Fibroblast of skin of abdomen (primary cell): ENCODE measurements around the gene RAB1A.

Source experiments
- DNase-seq: peaks from one replicate; pipeline ENCODE4 v3.0.0-alpha.2; 2013

Gene RAB1A

DNA sequence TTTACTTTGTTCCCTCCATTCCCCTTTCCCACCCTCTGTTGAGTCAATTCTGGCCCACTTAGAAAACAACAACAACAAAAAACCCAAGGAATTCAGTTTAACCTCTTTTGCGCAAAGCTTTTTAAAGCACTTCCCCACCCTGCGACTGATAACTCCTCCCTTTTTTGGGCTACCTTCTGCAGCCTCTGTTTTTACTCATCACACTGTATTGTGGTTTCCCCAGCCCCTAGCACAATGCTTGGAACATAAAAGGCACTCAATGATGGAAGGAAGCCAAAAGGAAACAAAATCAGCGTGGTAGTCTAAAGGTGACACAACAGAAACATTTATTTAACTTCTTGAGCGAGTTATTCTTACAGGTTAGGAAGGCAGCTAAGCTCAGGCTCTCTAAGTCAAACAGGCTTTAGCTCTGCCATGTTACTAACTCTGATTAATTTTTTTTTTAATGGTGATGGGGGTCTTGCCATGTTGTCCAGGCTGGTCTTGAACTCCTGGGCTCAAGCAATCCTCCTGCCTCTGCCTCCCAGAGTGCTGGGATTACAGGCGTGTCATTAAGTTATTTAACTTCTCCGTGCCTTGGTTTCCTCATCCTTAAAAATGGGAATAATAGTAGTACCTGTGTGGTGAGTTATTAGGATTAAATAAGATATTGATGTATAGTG, 72.4 kb downstream of the RAB1A start:
- peak; percentile 47 for DNase-seq

DNA sequence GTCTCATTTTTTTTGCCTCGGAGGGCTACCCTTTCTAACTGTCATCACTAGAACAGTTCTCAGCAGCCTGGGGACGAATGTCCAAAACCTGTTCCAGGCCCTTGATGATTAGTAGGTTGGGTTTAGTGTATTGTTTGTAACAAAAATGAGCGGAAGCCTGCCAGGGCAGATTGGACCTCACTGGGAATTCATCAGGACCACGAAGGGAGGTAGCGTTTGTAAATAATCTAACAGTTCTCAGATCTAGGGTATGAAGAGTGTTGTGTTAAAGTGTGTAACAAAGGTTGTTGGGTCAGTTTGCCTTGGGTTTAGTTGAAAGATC, 72.9 kb downstream of the RAB1A start:
- no peak for DNase-seq

DNA sequence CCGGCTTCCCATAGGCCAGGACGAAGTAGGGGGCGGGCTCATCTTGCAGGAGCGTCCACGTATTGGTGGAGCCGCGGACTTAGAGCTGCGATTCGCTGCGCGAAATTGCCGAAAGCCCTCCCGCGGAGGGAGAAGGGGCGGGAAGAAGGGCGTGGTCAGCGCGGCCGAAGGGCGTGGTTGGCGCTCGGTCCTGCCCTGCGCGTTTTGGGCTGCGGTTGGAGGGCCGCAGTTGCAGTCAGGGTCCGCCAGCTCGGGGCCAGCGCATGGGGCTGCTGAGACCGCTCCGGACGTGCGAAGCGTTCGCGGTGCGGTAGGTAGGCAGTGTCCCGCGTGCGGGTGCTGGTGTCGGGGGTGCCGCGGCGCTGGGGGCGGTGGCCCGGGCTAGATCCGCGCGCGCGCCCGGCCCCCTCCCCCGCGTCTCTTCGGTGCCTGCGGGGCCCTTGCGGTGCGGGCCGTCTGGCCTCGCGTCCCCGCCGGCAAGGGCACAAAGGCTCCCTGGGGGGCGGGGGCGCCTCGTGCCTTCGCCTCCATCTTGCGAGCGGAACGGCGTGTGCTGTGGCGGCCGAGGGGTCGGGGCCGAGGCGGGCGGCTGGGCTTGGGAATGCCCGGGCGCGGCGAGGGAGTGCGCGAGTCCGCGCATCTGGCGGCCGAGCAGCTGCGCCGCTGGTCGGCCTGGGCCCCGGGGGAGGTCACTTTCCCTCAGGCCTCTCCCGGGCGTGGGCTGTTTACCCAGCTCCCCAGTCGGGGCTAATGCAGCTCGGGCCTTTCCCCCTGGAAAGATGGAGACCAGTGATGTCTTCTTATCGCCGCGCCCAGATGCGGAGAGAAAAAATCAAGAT, 73.5 kb downstream of the RAB1A start, which contains the start of gene CEP68:
TSS of gene CEP68 (plus strand) at position 202 of the 839 bp plus-strand sequence. CDS start 13,029 bp downstream, outside the sequence.
- DNase-seq = peak; percentile 96

DNA sequence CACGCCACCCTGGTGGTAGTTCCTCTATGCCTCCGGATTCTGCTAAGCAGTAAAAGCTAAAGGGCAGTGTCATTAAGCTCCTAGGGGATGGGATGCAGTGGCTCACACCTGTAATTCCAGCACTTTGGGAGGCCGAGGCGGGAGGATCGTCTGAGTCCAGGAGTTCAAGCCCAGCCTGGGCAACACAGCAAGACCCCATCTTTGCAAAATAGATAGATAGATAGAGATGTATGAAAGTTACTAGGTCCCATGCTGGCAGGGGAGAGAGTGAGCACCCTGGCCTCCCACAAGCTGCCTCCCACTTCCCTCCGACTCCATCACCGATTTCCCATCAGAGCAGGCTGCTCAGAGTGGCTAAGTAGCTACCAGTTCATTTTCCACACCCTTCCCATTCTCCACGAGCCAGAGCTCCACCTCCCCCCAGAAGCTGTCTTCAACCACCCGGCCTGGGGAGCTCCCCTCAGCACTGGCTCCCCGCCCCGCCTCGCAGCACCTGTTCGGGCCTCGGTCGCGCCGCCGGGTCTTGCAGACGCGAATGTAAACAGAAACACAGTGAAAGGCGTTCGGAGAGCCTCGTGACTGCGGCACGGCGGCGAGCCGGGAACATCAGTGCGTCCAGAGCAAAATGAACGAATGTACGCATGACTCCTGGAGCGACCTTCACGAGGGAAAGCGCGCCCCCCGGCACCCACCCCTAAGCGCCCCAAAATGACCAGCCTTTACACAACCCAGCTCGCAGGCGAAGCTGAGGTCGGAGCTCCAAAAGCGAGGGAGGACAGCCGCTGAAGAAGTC, 74.3 kb downstream of the RAB1A start:
- peak; percentile 25 for DNase-seq

DNA sequence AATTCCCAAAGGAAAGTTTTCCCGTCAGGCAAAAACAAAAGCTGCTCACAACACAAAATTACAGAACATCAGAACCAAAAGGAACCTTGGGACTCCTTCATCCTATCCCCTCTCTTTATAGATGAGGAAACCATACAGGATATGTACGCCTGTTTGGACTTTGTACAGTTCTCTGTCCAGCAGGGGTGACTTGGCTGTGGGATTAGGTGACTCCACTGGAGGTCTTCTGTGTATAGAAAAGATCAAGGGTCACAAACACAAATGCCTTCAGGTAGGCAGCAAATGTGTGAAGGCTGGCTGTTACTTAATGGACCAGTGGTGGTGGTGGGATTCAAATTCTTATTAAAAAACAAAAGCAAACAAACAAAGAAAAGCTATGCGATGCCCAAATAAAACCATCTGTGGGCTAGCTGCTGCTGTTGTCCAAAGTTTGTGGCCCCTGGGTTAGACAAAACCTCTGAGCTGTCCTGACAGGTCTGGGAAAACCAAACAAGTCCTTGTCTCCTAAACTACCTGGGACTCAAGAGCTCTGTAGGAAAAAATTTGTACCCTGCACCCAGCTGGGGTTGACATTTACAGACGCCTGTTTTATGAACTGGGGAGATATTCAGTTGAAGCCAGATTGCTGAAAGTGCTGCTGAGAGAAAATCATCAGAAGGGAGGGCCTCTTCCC, 75.0 kb downstream of the RAB1A start:
- no peak for DNase-seq

DNA sequence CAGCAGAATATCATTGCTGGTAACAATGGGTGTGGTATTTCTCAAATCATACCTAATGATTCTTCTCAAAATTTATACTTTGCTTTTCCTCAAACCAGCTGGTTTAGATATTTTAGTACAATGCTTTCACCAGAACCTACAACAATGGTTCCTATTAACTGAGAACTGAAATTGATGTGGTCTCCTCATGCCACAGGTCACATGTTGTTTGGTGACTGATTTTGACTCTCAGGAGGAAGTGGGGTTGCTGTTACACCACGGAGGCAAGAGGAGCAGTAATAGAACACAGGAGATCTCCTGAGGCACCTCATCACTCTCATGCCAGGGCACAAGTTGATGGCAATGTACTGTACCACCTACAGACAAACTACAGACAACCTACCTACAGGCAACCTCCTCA, 76.7 kb downstream of the RAB1A start:
- DNase-seq = no peak

DNA sequence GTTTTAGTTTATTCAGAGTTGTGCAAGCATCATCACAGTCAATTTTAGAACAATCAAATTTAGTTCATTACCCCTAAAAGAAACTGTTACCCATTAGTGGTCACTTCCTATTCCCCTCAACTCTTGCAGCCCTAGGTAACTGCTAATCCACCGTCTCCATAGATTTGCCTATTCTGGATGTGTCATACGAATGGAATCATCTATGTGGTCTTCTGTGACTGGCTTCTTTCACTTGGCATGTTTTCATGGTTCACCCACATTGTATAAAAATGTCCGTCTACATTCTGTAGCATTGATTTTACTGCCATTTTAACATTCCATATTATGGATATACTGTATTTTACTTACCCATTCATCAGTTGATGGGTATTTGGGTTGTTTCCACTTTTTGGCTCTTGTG, 79.0 kb downstream of the RAB1A start:
- peak; percentile 68 for DNase-seq

DNA sequence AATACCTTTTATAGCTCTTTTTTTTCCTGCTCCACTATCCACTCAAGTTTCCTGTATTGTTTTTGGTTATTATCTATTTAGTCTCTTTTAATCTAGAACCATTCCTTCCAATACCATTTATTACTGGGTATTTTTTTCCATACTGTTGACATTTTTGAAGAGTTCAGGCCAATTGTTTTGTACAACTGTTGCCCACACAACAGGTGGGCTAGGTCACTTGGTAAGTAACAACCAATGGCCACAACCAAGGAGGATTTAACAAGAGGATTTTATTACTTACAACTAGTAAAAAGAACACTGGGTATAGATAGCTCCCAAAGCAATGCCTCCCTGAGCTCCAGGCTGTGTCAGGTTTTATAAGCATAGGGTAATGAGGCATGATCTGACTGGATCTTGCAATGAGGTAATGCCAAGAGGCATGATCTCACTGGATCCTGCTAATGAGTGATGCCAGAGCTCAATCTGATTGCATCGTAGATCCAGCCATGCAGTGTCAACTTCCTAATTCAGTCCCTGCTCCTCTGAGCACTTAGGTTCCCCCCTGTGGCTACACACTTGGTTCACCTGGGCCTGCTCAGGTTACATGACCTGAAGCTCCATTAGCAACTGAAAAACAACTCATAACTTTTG, 80.8 kb downstream of the RAB1A start:
- DNase-seq = no peak

DNA sequence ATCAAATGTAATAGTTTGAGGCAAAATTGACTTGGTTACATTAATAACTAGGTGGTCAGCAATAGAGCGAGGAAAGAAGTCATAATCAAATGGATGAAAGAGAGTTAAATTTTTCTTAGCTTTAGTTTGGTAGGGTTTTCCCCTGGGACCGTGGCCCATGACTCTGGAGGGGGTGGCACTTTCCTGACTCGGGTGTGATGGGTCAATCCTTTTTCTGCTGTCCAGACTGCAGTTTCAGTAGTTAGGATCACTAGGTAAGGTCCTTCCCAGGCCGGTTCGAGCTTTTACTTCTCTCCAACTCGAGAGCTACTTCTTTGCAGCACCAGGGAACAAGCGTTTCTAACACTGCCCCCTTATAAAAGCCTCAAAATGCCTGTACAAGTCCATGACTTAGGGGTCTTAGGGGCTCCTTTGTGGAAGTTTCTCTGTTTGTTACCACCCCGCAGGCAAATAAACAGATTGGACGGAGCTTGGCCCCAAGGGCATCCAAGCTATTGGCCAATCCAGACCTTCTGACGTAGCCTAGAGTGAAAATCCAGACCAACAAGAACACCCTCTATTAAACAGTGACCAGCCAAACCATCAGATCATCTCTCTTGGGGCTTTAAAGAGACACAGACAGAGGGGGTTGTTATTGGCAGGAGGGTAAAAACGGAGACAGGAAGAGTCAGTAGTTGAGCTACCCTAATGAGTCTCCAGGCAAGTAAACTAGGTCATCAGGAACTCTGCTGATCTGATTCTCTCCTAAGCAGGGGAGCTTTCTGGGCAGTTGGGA, 83.1 kb downstream of the RAB1A start:
- DNase-seq = no peak

DNA sequence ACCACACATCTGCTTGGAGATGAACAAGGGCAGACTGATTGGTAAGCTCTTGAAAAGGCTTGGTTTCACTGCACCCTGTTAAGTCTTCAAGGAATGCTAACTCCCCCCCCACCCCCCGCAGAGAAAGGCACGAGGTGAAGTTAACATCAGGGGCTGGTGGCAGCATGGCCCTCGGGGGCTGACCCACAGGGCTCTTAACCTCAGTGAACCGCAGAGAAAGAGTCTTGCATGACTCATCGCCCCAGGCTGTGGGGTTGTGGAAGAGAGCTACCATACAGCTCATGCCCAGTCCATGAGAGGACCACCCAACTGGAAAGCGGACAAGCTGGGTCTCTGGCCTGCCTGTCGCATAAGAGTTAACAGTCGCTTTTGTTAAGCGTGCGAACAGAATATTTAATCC, 84.3 kb downstream of the RAB1A start:
- peak; percentile 39 for DNase-seq

DNA sequence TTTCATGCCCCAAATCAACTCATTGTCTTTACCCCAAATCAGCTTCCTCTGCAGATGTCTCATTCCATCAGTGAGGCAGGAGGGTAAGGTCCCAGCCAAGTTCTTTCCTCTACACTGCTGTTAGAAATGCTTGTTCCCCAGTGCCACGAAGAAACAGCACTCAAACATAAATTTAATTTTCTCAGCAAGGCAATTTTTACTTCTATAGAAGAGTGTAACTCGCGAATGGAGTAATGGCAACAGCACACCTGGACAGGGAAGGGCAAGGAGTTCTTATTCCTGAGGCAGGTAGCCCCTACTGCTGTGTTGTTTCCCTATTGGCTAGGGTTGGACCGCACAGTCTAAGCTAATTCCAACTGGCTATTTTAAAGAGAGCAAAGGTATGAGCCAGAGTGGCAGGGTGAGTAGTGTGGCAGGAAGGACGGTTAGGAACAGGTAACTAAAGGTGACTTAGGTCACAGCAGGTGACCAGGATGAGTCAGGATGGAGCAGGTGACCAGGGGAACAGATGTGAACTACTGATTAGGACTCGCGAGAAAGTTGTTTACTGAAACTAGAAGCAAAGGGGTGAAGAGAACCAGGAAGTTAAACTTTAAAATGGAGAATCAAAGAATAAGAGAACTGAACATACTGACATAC, 85.7 kb downstream of the RAB1A start:
- DNase-seq = no peak

DNA sequence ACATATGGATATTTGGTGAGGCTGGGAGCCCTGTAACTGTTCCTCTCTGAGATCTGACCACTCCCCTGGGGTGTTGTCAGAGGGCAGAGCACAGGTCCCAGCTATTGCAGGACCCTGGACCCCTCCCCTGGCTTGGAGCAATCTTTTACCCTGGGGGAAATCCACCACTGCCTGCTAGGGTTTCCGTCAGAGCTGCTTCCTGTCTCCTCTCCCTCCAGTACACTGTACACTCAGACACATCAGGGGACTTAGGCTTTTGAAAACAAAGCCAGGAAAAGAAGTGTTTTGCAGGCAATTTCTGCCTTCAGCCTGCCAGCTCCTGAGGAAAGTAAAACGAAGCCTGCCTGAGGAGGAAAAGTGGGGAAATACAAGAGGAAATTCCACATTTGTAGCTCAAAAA, 86.9 kb downstream of the RAB1A start:
- no peak for DNase-seq

DNA sequence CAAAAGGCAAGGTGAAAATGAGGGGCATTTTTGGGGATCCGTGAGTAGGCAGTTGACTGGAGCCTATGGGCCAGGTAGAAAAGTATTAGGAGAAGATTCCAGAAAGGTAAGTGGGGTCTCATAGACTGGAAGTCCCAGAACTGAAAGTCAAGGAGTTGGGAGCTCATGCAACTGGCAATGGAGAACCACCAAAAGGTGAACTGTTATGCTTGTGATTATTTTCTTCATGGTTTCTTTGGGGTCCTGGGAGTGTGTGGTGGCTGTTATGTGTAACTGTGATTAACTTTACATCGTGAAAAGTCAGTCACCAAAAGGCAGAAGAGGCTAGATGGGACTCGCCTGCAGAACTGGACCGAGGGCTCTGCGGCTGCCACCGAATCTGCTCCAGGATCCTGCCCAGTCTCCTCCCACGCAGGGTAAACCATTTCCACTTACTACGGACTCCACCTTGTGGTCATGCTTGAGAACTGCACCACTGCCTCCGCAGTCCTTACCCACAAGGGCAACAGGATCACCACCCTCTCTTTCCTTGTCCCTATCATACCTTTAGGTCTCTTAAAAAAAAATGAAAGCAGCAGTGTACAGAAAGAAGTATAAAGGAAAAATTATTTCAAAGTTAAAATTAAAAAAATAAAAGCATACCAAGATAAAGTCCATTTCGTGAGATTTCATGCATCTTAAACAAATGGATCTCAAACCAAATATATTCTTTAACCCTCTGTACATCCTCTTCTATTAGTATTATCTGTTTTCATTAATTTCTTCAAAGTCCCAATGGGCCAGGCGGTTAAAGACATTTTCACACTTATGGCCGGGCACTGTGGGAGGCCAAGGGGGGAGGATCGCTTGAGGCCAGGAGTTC, 89.3 kb downstream of the RAB1A start:
- peak; percentile 78 for DNase-seq

DNA sequence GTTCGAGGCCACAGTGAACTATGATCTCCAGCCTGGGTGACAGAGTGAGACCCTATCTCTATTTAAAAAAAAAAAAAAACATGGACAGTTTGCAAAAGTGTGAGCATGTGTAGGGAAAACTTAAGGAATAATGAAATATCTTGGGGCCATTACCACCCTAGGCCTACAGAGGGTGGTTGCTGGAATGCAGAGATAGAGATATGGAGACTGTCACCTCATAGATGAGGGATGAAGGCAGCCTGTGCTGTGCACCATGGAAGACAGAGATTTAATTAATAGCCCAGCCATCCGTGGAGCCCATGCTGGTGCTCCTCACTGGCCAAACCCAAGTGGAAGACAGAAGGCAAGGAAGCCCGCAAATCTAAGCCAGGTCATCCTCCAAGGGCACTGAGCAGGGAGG, 90.3 kb downstream of the RAB1A start:
- no peak for DNase-seq

DNA sequence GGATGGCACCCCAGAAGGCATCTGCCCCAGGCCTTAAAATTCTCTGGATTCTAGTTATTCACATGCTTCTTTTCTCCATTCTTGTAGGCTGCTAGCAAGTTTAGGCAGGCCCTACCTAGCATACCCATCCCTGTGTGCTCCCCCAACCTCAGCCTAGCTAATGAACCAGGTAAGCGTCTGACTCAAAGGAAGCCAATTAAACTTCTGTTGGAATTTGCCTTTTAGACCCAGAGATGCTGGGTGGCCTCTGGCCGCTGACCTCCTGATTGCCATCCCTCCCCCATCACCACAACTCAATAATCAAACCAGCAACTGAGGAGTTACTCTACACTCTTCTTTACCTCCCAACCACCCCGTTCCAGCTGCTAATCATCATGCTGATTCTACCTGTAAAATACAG, 92.7 kb downstream of the RAB1A start:
- DNase-seq = no peak
